ENCODE data around the gene VEZF1. TPM values are rescaled to one million over a fixed set of nuclear protein-coding genes. Genes with fewer than 3 reads are reported as not detected.

Gene VEZF1
- total and polyA plus RNA-seq, 2 donors (not counting 1 experiment from before 2014, with no cell fraction given) = 14.7 to 75.9 TPM

GRCh38 chr17:57982452-57983170 lies 5.4 kb downstream of the VEZF1 start:
- H3K79me2 ChIP-seq (ENCODE audit: control insufficient read depth, insufficient read depth, low read length) = peaks cover 59% of the 10 kb centered on the region
- no peak overlapping the region for H3K27ac ChIP-seq (ENCODE audit: low read length in 2 of 2)
- DNase-seq (no peak), ATAC-seq (ENCODE audit: low read depth) (no peak)
- H3K9me3 Mint-ChIP-seq (ENCODE audit: insufficient read depth) = no peaks in the 10 kb centered on the region
- no peaks in the 10 kb centered on the region for H3K27me3 ChIP-seq (replicated peaks in 1 of 4; ENCODE audit: control extremely low read depth in 1 of 4, control insufficient read depth in 3 of 4, insufficient read depth in 4 of 4, low read length in 3 of 4)
- no peak overlapping the region for H3K4me3 ChIP-seq (ENCODE audit: control extremely low read depth in 1 of 5, extremely low read depth in 1 of 5, insufficient read depth in 1 of 5, low read depth in 2 of 5, low read length in 4 of 5)
- H3K4me3 Mint-ChIP-seq = no peak overlapping the region
- peaks cover 65% of the 10 kb centered on the region for H4K20me1 ChIP-seq (ENCODE audit: control insufficient read depth, insufficient read depth, low read length, poor library complexity, severe bottlenecking)
- H3K36me3 ChIP-seq (replicated peaks in 1 of 2; ENCODE audit: control extremely low read depth in 1 of 2, control insufficient read depth in 1 of 2, extremely low read depth in 1 of 2, insufficient read depth in 2 of 2, low read length in 1 of 2) = peaks cover 7 to 45% of the 10 kb centered on the region in 2 experiments
- no peak overlapping the region for H3K4me2 ChIP-seq (replicated peaks; ENCODE audit: low read depth, low read length, poor library complexity, severe bottlenecking)
- intact Hi-C loops (cut with micrococcal nuclease) = no loop called here
- peaks cover 54% of the 10 kb centered on the region for H3K4me1 Mint-ChIP-seq
- no peak overlapping the region for H2AFZ ChIP-seq (ENCODE audit: insufficient read depth, low read depth, low read length, poor library complexity, severe bottlenecking)
- H3K27ac Mint-ChIP-seq = no peak overlapping the region
- H3K4me1 ChIP-seq (ENCODE audit: control insufficient read depth in 2 of 2, insufficient read depth in 2 of 2, low read length in 2 of 2) = peaks cover 22 to 34% of the 10 kb centered on the region in 2 donors
- no peaks in the 10 kb centered on the region for H3K27me3 Mint-ChIP-seq
- H3K9me3 ChIP-seq (ENCODE audit: control extremely low read depth in 1 of 3, control insufficient read depth in 2 of 3, insufficient read depth in 1 of 3, low read length in 2 of 3) = no peaks in the 10 kb centered on the region
- ChIA-PET POLR2A (interaction anchor here (1.1 kb wide), 1 partner anchor 10 kb away, joined by 5 read pairs; no protein-coding TSS in a partner anchor), CTCF (interaction anchor here (0.9 to 4.4 kb wide), 4 partner anchors 15 to 124 kb away, joined by 3 to 27 read pairs (median 5); no protein-coding TSS in a partner anchor)
- no peak overlapping the region for H3K9ac ChIP-seq (ENCODE audit: low read length)
- 97% methylated on average over 10 of the region's 14 CpGs for WGBS (ENCODE audit: insufficient coverage)
- TF ChIP-seq EZH2 (IDR thresholded peaks at IDR 0.05; ENCODE audit: borderline replicate concordance, insufficient read depth, low read depth, low read length, poor library complexity, severe bottlenecking) = no peak
- TF ChIP-seq CTCF (IDR thresholded peaks at IDR 0.05) = no peak

GRCh38 chr17:57980522-57980921 lies 7.5 kb downstream of the VEZF1 start:
- no peak overlapping the region for H3K4me3 ChIP-seq (ENCODE audit: control extremely low read depth in 1 of 5, extremely low read depth in 1 of 5, insufficient read depth in 1 of 5, low read depth in 2 of 5, low read length in 4 of 5)
- no peak overlapping the region for H3K4me2 ChIP-seq (replicated peaks; ENCODE audit: low read depth, low read length, poor library complexity, severe bottlenecking)
- H3K27ac ChIP-seq (ENCODE audit: low read length in 2 of 2) = no peak overlapping the region
- CTCF ChIA-PET = interaction anchor here (0.6 to 4.4 kb wide), 7 partner anchors 9 to 155 kb away, joined by 3 to 27 read pairs (median 3); no protein-coding TSS in a partner anchor
- H3K4me1 ChIP-seq (ENCODE audit: control insufficient read depth in 2 of 2, insufficient read depth in 2 of 2, low read length in 2 of 2) = peaks cover 14 to 21% of the 10 kb centered on the region in 2 donors
- Mint-ChIP-seq H3K27ac (no peak overlapping the region), H3K27me3 (no peaks in the 10 kb centered on the region), H3K4me1 (peaks cover 41% of the 10 kb centered on the region), H3K9me3 (ENCODE audit: insufficient read depth) (no peaks in the 10 kb centered on the region), H3K4me3 (no peak overlapping the region)
- no CpG with 5 or more reads among the region's 4 CpGs for WGBS (ENCODE audit: insufficient coverage)
- DNase-seq (no peak), ATAC-seq (ENCODE audit: low read depth) (no peak)
- no peak overlapping the region for H3K9ac ChIP-seq (ENCODE audit: low read length)
- peaks cover 67% of the 10 kb centered on the region for H4K20me1 ChIP-seq (ENCODE audit: control insufficient read depth, insufficient read depth, low read length, poor library complexity, severe bottlenecking)
- POLR2A ChIA-PET = no interaction called here
- no peak overlapping the region for H2AFZ ChIP-seq (ENCODE audit: insufficient read depth, low read depth, low read length, poor library complexity, severe bottlenecking)
- TF ChIP-seq EZH2 (IDR thresholded peaks at IDR 0.05; ENCODE audit: borderline replicate concordance, insufficient read depth, low read depth, low read length, poor library complexity, severe bottlenecking) = no peak
- no peak for TF ChIP-seq CTCF (IDR thresholded peaks at IDR 0.05)
- peaks cover 13 to 63% of the 10 kb centered on the region in 2 experiments for H3K36me3 ChIP-seq (replicated peaks in 1 of 2; ENCODE audit: control extremely low read depth in 1 of 2, control insufficient read depth in 1 of 2, extremely low read depth in 1 of 2, insufficient read depth in 2 of 2, low read length in 1 of 2)
- intact Hi-C loops (cut with micrococcal nuclease) = no loop called here
- no peaks in the 10 kb centered on the region for H3K27me3 ChIP-seq (replicated peaks in 1 of 4; ENCODE audit: control extremely low read depth in 1 of 4, control insufficient read depth in 3 of 4, insufficient read depth in 4 of 4, low read length in 3 of 4)
- peaks cover 40% of the 10 kb centered on the region for H3K79me2 ChIP-seq (ENCODE audit: control insufficient read depth, insufficient read depth, low read length)
- H3K9me3 ChIP-seq (ENCODE audit: control extremely low read depth in 1 of 3, control insufficient read depth in 2 of 3, insufficient read depth in 1 of 3, low read length in 2 of 3) = no peaks in the 10 kb centered on the region

Data from B cell (primary cell).